Measurements from ENCODE around the gene INAFM2. TPM values are rescaled to one million over a fixed set of nuclear protein-coding genes. Genes with fewer than 3 reads are reported as not detected.
A peak's percentile ranks its signal among the peaks of the same experiment; 100 is the strongest.

INAFM2 gene
- polyA plus RNA-seq, 1 donor from 2014 or later: 14.8 TPM

DNA sequence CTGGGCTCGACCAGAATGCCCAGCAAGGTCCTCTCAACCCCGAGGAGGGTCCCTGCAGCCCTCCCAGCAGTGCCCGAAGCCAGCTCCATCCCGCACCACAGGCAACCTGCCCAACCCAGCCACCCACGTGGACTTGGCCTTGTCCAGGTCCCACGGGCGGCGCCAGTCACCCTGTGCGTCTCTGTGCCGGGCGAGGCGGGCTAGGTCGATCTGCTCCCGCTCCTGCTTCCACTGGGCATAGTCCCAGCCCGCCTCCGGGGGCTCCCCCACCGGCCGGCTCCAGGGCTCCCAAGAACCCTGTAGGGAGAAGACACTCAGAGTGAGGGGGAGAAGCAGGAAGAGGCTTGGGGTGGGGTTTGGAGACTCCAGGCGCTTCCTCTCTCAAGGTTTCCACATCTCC, 14.1 kb downstream of the INAFM2 start:
- H3K9ac ChIP-seq (ENCODE audit: low read length): no peak overlapping the region
- no peak overlapping the region for H3K27ac ChIP-seq (ENCODE audit: low read length)
- H3K36me3 ChIP-seq (ENCODE audit: insufficient read depth, low read length): no peaks in the 10 kb centered on the region
- H2AFZ ChIP-seq (ENCODE audit: low read depth, low read length): no peak overlapping the region
- H3K4me3 ChIP-seq (ENCODE audit: low read length): no peak overlapping the region
- H3K9me2 ChIP-seq (ENCODE audit: insufficient read depth, low read length): no peaks in the 10 kb centered on the region
- no peak overlapping the region for H3K4me2 ChIP-seq (ENCODE audit: low read length)
- no peaks in the 10 kb centered on the region for H3F3A ChIP-seq (ENCODE audit: insufficient read depth, low read length, poor library complexity, severe bottlenecking)
- H4K20me1 ChIP-seq (ENCODE audit: insufficient read depth): no peaks in the 10 kb centered on the region
- H3K27me3 ChIP-seq (ENCODE audit: insufficient read depth, low read depth, low read length): no peaks in the 10 kb centered on the region
- H3K9me3 ChIP-seq (ENCODE audit: low read length): no peaks in the 10 kb centered on the region
- TF ChIP-seq RAD21 (conservative IDR thresholded peaks at IDR 0.05): no peak
- TF ChIP-seq SMC3 (conservative IDR thresholded peaks at IDR 0.05; ENCODE audit: poor library complexity): no peak
- TF ChIP-seq MXI1 (conservative IDR thresholded peaks at IDR 0.05; ENCODE audit: poor library complexity, severe bottlenecking): no peak
- TF ChIP-seq EZH2 (IDR thresholded peaks at IDR 0.05; ENCODE audit: borderline replicate concordance, insufficient read depth, low read length, poor library complexity, severe bottlenecking): no peak
- TF ChIP-seq EP300 (conservative IDR thresholded peaks at IDR 0.05; ENCODE audit: poor library complexity, severe bottlenecking): no peak
- TF ChIP-seq, protein P1, sequence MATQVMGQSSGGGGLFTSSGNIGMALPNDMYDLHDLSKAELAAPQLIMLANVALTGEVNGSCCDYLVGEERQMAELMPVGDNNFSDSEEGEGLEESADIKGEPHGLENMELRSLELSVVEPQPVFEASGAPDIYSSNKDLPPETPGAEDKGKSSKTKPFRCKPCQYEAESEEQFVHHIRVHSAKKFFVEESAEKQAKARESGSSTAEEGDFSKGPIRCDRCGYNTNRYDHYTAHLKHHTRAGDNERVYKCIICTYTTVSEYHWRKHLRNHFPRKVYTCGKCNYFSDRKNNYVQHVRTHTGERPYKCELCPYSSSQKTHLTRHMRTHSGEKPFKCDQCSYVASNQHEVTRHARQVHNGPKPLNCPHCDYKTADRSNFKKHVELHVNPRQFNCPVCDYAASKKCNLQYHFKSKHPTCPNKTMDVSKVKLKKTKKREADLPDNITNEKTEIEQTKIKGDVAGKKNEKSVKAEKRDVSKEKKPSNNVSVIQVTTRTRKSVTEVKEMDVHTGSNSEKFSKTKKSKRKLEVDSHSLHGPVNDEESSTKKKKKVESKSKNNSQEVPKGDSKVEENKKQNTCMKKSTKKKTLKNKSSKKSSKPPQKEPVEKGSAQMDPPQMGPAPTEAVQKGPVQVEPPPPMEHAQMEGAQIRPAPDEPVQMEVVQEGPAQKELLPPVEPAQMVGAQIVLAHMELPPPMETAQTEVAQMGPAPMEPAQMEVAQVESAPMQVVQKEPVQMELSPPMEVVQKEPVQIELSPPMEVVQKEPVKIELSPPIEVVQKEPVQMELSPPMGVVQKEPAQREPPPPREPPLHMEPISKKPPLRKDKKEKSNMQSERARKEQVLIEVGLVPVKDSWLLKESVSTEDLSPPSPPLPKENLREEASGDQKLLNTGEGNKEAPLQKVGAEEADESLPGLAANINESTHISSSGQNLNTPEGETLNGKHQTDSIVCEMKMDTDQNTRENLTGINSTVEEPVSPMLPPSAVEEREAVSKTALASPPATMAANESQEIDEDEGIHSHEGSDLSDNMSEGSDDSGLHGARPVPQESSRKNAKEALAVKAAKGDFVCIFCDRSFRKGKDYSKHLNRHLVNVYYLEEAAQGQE (IDR thresholded peaks at IDR 0.05; ENCODE audit: borderline replicate concordance): no peak
- TF ChIP-seq TAF1 (IDR thresholded peaks at IDR 0.05; ENCODE audit: low read depth): no peak
- TF ChIP-seq, protein P2, sequence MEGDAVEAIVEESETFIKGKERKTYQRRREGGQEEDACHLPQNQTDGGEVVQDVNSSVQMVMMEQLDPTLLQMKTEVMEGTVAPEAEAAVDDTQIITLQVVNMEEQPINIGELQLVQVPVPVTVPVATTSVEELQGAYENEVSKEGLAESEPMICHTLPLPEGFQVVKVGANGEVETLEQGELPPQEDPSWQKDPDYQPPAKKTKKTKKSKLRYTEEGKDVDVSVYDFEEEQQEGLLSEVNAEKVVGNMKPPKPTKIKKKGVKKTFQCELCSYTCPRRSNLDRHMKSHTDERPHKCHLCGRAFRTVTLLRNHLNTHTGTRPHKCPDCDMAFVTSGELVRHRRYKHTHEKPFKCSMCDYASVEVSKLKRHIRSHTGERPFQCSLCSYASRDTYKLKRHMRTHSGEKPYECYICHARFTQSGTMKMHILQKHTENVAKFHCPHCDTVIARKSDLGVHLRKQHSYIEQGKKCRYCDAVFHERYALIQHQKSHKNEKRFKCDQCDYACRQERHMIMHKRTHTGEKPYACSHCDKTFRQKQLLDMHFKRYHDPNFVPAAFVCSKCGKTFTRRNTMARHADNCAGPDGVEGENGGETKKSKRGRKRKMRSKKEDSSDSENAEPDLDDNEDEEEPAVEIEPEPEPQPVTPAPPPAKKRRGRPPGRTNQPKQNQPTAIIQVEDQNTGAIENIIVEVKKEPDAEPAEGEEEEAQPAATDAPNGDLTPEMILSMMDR (IDR thresholded peaks at IDR 0.05; ENCODE audit: poor library complexity, severe bottlenecking): no peak
- no peak for TF ChIP-seq POLR2AphosphoS5 (IDR thresholded peaks at IDR 0.05)
- no peaks in the 10 kb centered on the region for H3K79me2 ChIP-seq (replicated peaks; ENCODE audit: insufficient read depth, low read length)

DNA sequence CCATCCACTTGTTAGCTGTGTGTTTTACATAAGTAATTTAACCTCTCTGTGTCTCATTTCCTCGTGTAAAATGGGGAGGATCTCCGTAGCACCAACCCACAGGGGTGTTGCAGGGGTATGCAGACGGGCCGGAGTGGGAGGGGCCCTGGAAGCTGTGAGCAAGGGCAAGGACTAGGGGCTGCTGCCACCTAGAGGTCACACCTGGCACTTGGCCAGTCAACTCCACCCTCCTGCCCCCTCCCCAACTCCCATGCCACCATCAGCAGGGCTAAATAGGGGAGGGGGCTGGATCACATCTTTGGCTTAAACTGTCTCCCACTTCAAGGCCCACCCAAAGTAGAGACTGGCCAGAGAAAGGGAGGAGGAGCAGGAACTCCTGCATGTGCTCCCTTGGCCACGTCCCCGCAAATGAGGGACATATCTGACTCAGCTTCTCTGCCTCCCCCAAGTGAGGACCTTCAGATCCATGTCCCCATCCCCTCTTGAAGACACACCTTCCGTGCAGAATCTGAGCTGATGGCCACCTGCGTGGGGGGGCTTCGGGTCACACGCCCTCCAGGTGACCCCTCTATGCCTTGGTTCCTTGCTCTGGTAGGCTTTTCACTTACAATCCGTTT, 14.7 kb downstream of the INAFM2 start:
- Histone ChIP-seq H3K27me3 (ENCODE audit: insufficient read depth, low read depth, low read length) (no peaks in the 10 kb centered on the region), H3K79me2 (replicated peaks; ENCODE audit: insufficient read depth, low read length) (no peaks in the 10 kb centered on the region), H3K4me2 (ENCODE audit: low read length) (no peak overlapping the region), H2AFZ (ENCODE audit: low read depth, low read length) (no peak overlapping the region), H4K20me1 (ENCODE audit: insufficient read depth) (no peaks in the 10 kb centered on the region), H3F3A (ENCODE audit: insufficient read depth, low read length, poor library complexity, severe bottlenecking) (no peaks in the 10 kb centered on the region), H3K4me3 (ENCODE audit: low read length) (no peak overlapping the region), H3K9me3 (ENCODE audit: low read length) (no peaks in the 10 kb centered on the region), H3K9me2 (ENCODE audit: insufficient read depth, low read length) (no peaks in the 10 kb centered on the region), H3K36me3 (ENCODE audit: insufficient read depth, low read length) (no peaks in the 10 kb centered on the region), H3K27ac (ENCODE audit: low read length) (no peak overlapping the region), H3K9ac (ENCODE audit: low read length) (no peak overlapping the region)
- TF ChIP-seq MXI1 (conservative IDR thresholded peaks at IDR 0.05; ENCODE audit: poor library complexity, severe bottlenecking): no peak
- TF ChIP-seq, protein P2 (IDR thresholded peaks at IDR 0.05; ENCODE audit: poor library complexity, severe bottlenecking): peak; percentile 96
- TF ChIP-seq, protein P1 (IDR thresholded peaks at IDR 0.05; ENCODE audit: borderline replicate concordance): no peak
- no peak for TF ChIP-seq POLR2AphosphoS5 (IDR thresholded peaks at IDR 0.05)
- TF ChIP-seq SMC3 (conservative IDR thresholded peaks at IDR 0.05; ENCODE audit: poor library complexity): peak; percentile 88
- no peak for TF ChIP-seq TAF1 (IDR thresholded peaks at IDR 0.05; ENCODE audit: low read depth)
- peak; percentile 92 for TF ChIP-seq RAD21 (conservative IDR thresholded peaks at IDR 0.05)
